Cardiac muscle cell (in vitro differentiated cells and primary cell): ENCODE measurements around the gene GRIA4. TPM values are rescaled to one million over a fixed set of nuclear protein-coding genes. Genes with fewer than 3 reads are reported as not detected.

ENCODE experiments used
- DNase-seq, 2 donors: peaks; one replicate each; pipeline versions ENCODE4 v3.0.0 to v3.0.0-alpha.2; 2010 to 2017; ENCODE audit warnings: low read depth in 1 of 2, low spot score in 1 of 2
- H3K27ac ChIP-seq: fragments of 200-600 bp; sonication (generic); 2 replicates; pipeline ENCODE4 v1.5.1; 2016
- H3K27me3 ChIP-seq: fragments of 200-600 bp; sonication (generic); 2 replicates; pipeline ENCODE4 v1.6.0; 2016; ENCODE audit warnings: control low read depth
- H3K36me3 ChIP-seq: fragments of 200-600 bp; sonication (generic); 2 replicates; pipeline ENCODE4 v1.5.1; 2016; ENCODE audit warnings: control low read depth
- H3K4me1 ChIP-seq: fragments of 200-600 bp; sonication (generic); 2 replicates; pipeline ENCODE4 v1.8.1; 2017; ENCODE audit warnings: low read depth, mild to moderate bottlenecking, mixed run types
- H3K4me3 ChIP-seq: fragments of 200-600 bp; sonication (generic); 2 replicates; pipeline ENCODE4 v1.5.1; 2016; ENCODE audit warnings: mild to moderate bottlenecking
- H3K9me3 ChIP-seq: fragments of 200-600 bp; sonication (generic); 2 replicates; pipeline ENCODE4 v1.5.1; 2017; ENCODE audit warnings: low read depth, mild to moderate bottlenecking, control low read depth
- CTCF ChIP-seq: IDR thresholded peaks from 2 replicates; pipeline ENCODE4 v1.5.1; 2012; ENCODE audit warnings: low read depth, mild to moderate bottlenecking, low read length
- polyA plus RNA-seq: library from polyadenylated mRNA; unstranded; fragments of >200 nt; fragmentation: Nextera tagmentation; extraction: Ambion mirVana; gene quantifications from 2 replicates; pipeline ENCODE4 v1.2.1, GENCODE V29; 2016
- total RNA-seq: library from RNA; depleted of rRNA; stranded (reverse); fragments of >200 nt; gene quantifications from 2 replicates; pipeline ENCODE4 v1.2.3, GENCODE V29; 2016

Gene GRIA4
- total and polyA plus RNA-seq, 2 experiments from 2014 or later, result 20.8 to 36.6 TPM

- Histone ChIP-seq H3K9me3 (no peaks in the 10 kb centered on the region), H3K27me3 (no peaks in the 10 kb centered on the region), H3K36me3 (no peaks in the 10 kb centered on the region), H3K4me1 (peaks cover 1% of the 10 kb centered on the region), H3K4me3 (no peak overlapping the region), H3K27ac (no peak overlapping the region)
- no peak for TF ChIP-seq CTCF
- DNase-seq, result no peak
These were observed 29.7 kb downstream of the GRIA4 start for GRCh38 chr11:105639527-105639926.

GRCh38 chr11:105641433-105641832, 31.6 kb downstream of the GRIA4 start:
- Histone ChIP-seq H3K4me1 (peaks cover 3% of the 10 kb centered on the region), H3K4me3 (no peak overlapping the region), H3K36me3 (no peaks in the 10 kb centered on the region), H3K27ac (no peak overlapping the region), H3K9me3 (no peaks in the 10 kb centered on the region), H3K27me3 (no peaks in the 10 kb centered on the region)
- no peak for TF ChIP-seq CTCF
- no peak for DNase-seq

- Histone ChIP-seq H3K36me3 (no peaks in the 10 kb centered on the region), H3K27ac (no peak overlapping the region), H3K4me1 (peaks cover 3% of the 10 kb centered on the region), H3K27me3 (no peaks in the 10 kb centered on the region), H3K4me3 (no peak overlapping the region), H3K9me3 (no peaks in the 10 kb centered on the region)
- no peak for TF ChIP-seq CTCF
- DNase-seq, result no peak
These were observed 33.0 kb downstream of the GRIA4 start for GRCh38 chr11:105642870-105643269.

- H3K36me3 ChIP-seq, result no peaks in the 10 kb centered on the region
- H3K4me1 ChIP-seq, result peaks cover 3% of the 10 kb centered on the region
- H3K4me3 ChIP-seq, result no peak overlapping the region
- DNase-seq, result peak in 1 of 2 donors; percentile 11
- no peaks in the 10 kb centered on the region for H3K9me3 ChIP-seq
- peak overlapping the region; percentile 13 for H3K27ac ChIP-seq
- TF ChIP-seq CTCF, result no peak
- H3K27me3 ChIP-seq, result no peaks in the 10 kb centered on the region
These were observed 35.1 kb downstream of the GRIA4 start for GRCh38 chr11:105644839-105645573.

- DNase-seq, result no peak
- no peak overlapping the region for H3K4me3 ChIP-seq
- peaks cover 3% of the 10 kb centered on the region for H3K4me1 ChIP-seq
- no peak overlapping the region for H3K27ac ChIP-seq
- no peaks in the 10 kb centered on the region for H3K27me3 ChIP-seq
- H3K36me3 ChIP-seq, result no peaks in the 10 kb centered on the region
- TF ChIP-seq CTCF, result no peak
- H3K9me3 ChIP-seq, result no peaks in the 10 kb centered on the region
These were observed 37.9 kb downstream of the GRIA4 start for GRCh38 chr11:105647780-105648179.
